Retinal pigment epithelial cell (primary cell): ENCODE results near the gene MEIKIN.

Experiments
- DNase-seq: peaks from one replicate; pipeline ENCODE4 v3.0.0-alpha.2; 2010; ENCODE audit warnings: low read depth
- H3K4me3 ChIP-seq: 2 replicates; pipeline ENCODE4 v1.5.1; 2011; ENCODE audit warnings: mild to moderate bottlenecking, low read length, control low read depth, moderate library complexity
- TF ChIP-seq, protein P1 (sequence below): conservative IDR thresholded peaks from 2 replicates; pipeline ENCODE4 v1.5.1; 2011; ENCODE audit warnings: low read depth, low read length, control low read depth, inconsistent platforms

MEIKIN gene

DNA sequence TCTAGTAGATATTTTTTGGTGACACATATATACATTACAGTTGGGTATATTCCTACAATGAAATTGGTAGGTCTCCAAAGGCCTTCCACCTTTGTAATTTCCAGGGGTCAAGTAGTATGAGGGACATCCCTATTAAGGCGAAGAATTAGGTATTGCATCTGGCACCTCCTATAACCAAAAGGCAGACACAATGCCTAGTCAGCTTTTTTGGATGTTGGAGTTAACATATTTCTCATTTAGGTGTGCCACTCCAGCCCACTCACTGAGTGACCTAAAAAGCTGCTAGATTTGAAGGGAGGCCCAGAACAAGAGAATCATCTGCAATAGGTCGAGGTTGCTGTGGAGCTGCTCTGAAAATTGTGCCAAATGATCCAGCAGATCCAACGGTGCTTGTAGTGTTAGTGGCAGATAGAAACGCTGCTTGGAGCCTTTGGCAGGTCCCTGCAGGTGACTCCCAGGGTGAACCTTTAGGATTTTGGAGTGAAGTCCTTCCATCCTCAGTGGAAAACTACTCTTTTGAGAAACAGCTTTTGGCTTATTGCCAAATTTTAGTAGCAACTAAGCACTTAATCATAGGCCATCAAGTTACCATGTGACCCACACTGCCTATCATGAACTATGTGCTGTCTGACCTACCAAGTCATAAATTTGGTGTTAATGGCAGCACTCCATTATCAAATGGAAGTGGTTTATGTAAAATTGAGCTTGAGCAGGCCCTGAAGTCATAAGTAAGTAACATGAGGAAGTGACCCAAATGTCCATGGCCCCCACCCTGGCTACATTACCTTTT is 132.9 kb downstream of the MEIKIN start:
- TF ChIP-seq, protein P1, sequence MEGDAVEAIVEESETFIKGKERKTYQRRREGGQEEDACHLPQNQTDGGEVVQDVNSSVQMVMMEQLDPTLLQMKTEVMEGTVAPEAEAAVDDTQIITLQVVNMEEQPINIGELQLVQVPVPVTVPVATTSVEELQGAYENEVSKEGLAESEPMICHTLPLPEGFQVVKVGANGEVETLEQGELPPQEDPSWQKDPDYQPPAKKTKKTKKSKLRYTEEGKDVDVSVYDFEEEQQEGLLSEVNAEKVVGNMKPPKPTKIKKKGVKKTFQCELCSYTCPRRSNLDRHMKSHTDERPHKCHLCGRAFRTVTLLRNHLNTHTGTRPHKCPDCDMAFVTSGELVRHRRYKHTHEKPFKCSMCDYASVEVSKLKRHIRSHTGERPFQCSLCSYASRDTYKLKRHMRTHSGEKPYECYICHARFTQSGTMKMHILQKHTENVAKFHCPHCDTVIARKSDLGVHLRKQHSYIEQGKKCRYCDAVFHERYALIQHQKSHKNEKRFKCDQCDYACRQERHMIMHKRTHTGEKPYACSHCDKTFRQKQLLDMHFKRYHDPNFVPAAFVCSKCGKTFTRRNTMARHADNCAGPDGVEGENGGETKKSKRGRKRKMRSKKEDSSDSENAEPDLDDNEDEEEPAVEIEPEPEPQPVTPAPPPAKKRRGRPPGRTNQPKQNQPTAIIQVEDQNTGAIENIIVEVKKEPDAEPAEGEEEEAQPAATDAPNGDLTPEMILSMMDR = no peak
- DNase-seq = no peak
- H3K4me3 ChIP-seq = no peak overlapping the region

GRCh38 chr5:131810510-131811249 is 134.8 kb downstream of the MEIKIN start:
- DNase-seq = no peak
- H3K4me3 ChIP-seq = no peak overlapping the region
- TF ChIP-seq, protein P1 = peak; percentile 40

- peak; percentile 88 for DNase-seq
These were observed 148.4 kb downstream of the MEIKIN start, which contains the start of gene FNIP1 for GRCh38 chr5:131796793-131797693. TSS of gene FNIP1 (minus strand) at chr5:131797017. CDS start at chr5:131796921, 96 bp downstream.

DNA sequence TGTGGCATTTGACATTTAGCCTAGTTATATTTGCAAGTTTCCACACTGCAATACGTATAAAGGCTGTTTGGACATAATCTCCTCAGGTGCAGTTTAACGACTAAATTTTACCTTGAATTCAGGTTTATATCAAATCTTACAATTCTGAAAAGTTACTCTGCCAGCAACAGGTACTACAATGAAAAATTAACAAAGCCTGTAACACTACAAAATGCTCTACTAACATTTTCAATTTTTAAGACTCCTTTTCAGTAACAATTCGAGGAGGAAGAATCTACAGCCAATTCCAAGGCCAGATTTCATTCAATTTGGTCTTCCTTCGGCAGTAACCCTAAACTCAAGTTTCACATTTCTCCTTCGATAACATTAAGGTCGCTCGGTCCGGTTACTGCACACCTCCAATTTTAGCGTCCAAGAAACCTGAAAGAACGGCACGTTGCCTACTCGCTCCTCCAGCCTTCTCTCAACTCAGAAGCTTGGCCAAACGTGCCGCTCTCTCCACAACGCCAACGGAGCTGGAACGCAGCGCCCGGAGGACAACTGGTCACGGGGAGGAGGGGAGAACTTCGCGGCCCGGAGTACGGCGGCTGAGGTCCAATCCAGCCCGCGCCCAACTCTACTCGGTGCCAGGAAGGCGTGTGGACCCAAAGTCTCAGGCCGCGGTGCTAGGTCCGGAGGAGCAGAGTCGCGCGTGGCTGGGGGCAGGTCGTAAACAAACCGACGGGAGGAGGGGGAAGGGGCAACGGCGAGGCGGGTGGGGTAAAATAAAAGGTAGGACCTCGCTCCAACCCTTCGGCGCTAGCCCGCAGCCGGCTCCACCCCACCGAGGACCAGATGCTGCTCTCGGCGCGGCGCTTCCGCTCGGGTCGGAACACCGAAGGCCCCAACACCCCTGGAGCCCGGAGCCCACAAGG is 149.3 kb downstream of the MEIKIN start:
- peak overlapping the region; percentile 82 for H3K4me3 ChIP-seq
- DNase-seq = no peak
- TF ChIP-seq, protein P1 = no peak

More at GRCh38 chr5:131796793-131797693, 148.4 kb downstream of the MEIKIN start, which contains the start of gene FNIP1:
- TF ChIP-seq, protein P1 = no peak
- peak within 1 kb of the TSS; percentile 82 for H3K4me3 ChIP-seq

- peak overlapping the region; percentile 82 for H3K4me3 ChIP-seq
- TF ChIP-seq, protein P1 = no peak
- DNase-seq = no peak
These were observed 150.2 kb downstream of the MEIKIN start for GRCh38 chr5:131795228-131795627.

- peak overlapping the region; percentile 1 for H3K4me3 ChIP-seq
- TF ChIP-seq, protein P1 = no peak
- no peak for DNase-seq
These were observed 150.9 kb downstream of the MEIKIN start for GRCh38 chr5:131794586-131794985.
